Liver (tissue), 2 donors: ENCODE data around the gene PITPNM1.

ENCODE experiments used
- REST ChIP-seq: IDR thresholded peaks from 2 replicates; pipeline ENCODE4 v1.6.1; 2016; ENCODE audit warnings: antibody characterized with exemption, mild to moderate bottlenecking
- YY1 ChIP-seq: IDR thresholded peaks from 2 replicates; pipeline ENCODE4 v1.6.1; 2016; ENCODE audit warnings: antibody characterized with exemption, mild to moderate bottlenecking
- TF ChIP-seq, protein P1 (sequence below): fragments of 150-350 bp; IDR thresholded peaks from 2 replicates; pipeline ENCODE4 v1.5.1; 2017; ENCODE audit warnings: improper control_type of control experiment, low read depth, low read length; ENCODE audit not compliant: missing input control
- donor health status: healthy.

- TF ChIP-seq, protein P1, sequence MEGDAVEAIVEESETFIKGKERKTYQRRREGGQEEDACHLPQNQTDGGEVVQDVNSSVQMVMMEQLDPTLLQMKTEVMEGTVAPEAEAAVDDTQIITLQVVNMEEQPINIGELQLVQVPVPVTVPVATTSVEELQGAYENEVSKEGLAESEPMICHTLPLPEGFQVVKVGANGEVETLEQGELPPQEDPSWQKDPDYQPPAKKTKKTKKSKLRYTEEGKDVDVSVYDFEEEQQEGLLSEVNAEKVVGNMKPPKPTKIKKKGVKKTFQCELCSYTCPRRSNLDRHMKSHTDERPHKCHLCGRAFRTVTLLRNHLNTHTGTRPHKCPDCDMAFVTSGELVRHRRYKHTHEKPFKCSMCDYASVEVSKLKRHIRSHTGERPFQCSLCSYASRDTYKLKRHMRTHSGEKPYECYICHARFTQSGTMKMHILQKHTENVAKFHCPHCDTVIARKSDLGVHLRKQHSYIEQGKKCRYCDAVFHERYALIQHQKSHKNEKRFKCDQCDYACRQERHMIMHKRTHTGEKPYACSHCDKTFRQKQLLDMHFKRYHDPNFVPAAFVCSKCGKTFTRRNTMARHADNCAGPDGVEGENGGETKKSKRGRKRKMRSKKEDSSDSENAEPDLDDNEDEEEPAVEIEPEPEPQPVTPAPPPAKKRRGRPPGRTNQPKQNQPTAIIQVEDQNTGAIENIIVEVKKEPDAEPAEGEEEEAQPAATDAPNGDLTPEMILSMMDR: no peak
- TF ChIP-seq REST: no peak
- no peak for TF ChIP-seq YY1
Measured at GRCh38 chr11:67532889-67533288, 27.7 kb upstream of the PITPNM1 start.
